CD4-positive, alpha-beta T cell treated with Interleukin-6 at 100 ng/mL for 8 hours (primary cell): ENCODE results near the gene MGAT5.

ENCODE experiments used
- DNase-seq: peaks from one replicate; pipeline ENCODE4 v3.0.0-alpha.2; 2020; ENCODE audit warnings: mixed read lengths, low spot score

The MGAT5 gene, protein sequence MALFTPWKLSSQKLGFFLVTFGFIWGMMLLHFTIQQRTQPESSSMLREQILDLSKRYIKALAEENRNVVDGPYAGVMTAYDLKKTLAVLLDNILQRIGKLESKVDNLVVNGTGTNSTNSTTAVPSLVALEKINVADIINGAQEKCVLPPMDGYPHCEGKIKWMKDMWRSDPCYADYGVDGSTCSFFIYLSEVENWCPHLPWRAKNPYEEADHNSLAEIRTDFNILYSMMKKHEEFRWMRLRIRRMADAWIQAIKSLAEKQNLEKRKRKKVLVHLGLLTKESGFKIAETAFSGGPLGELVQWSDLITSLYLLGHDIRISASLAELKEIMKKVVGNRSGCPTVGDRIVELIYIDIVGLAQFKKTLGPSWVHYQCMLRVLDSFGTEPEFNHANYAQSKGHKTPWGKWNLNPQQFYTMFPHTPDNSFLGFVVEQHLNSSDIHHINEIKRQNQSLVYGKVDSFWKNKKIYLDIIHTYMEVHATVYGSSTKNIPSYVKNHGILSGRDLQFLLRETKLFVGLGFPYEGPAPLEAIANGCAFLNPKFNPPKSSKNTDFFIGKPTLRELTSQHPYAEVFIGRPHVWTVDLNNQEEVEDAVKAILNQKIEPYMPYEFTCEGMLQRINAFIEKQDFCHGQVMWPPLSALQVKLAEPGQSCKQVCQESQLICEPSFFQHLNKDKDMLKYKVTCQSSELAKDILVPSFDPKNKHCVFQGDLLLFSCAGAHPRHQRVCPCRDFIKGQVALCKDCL

DNA sequence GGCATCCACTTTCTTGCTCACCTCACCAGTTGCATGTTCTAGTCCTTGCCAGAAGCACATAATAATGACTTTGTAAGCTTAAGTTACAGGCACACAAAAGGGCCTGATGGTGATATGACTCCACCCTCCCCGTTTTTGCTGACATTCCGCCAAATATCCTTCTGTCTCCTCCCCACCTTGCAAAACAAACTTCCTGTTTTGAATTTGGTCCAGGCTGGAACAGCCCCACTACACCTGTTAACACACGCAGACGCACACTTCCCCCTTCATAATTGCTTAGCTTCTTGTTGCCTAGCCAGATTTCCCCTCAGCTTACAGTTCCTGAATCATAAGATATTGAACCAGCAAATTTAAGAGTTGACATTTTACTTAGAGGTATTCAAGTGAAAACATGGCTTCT lies at the start of gene MGAT5:
TSS of gene MGAT5 (plus strand) at position 269 of the 400 bp plus-strand sequence. CDS start 332 bp downstream, outside the sequence.
- no peak for DNase-seq

DNA sequence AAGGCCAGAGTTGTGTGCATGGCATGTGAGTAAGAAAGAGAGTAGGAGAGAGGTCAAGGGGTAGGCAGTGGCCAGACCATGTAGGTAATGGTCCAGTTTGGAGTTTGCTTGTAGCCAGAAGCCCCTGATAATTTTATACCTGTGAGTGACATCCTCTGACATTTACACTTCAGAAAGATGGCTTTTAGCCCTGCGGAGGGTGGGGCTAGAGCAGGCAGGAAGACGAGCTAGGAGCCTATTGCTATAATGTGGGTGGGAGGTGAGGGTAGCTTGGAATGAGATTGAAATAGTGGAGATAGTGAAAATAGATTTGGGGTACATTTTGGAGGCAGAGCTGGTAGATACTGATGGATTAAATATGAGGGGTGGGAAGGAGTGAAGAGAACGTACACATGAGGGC lies 48.8 kb upstream of the MGAT5 start:
- DNase-seq = no peak

DNA sequence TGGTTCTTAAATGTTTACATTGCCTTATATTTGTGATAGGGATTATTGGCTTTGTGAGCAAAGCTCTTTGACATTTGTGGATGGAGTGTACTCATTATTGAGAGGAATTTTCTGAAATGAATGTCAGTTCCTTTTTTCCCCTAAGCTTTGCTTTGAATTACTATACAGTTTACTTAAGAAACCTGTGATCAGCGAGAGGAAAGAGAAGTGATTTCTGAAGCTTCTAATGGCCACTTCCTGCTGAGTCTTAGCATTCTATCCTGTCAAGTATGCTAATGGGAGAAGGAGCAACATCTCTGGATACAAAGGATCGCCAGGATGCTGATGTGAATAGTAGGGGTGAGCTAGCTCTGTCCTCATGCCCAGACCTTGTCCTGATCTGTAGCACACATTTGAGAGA lies 47.8 kb upstream of the MGAT5 start:
- DNase-seq = no peak

DNA sequence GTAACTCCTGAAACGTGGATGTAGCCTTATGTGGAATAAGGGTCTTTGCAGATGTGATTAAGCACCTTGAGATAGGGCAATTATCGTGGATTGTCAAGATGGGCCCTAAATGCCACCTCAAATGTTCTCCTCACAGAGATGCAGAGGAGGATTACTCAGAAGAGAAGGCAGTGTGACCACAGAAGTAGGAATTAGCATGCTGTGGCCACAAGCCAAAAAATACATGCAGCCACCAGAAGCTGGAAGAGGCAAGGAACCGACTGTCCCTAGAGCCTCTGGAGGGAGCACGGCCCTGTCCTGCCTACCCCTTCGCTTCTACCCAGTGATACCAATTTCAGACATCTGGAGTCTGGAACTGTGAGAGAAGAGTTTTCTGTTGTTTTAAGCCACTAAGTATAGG lies 47.3 kb upstream of the MGAT5 start:
- DNase-seq = no peak

DNA sequence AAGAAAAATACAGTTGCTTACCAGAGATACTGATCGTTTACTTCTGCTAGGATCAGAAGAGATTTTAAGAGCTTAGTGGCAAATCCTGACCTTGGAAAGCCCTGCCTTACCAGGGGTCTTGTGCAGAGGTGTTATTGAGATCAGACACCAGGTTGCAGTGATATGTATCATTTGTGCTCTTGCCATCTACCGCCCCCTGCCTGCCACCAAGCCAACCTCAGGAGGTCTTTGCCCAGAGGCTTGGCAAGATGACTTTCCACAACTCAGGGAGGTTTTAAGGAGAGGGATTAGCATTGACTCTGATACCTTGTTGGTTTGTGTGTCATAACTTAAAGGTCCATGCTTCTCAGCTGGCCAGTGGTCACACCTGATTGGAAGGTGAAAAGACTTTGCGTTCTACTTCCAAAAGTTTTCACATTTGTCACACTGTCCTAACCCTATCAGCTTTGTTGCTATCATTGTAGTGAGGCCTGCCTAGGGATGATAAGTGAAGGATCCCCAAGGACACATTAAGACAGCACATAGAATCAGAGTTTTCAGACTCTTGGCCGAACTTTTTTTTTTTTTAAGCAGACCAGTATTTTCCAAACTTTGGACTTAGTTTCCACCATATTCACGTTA lies 46.2 kb upstream of the MGAT5 start:
- peak; percentile 60 for DNase-seq

DNA sequence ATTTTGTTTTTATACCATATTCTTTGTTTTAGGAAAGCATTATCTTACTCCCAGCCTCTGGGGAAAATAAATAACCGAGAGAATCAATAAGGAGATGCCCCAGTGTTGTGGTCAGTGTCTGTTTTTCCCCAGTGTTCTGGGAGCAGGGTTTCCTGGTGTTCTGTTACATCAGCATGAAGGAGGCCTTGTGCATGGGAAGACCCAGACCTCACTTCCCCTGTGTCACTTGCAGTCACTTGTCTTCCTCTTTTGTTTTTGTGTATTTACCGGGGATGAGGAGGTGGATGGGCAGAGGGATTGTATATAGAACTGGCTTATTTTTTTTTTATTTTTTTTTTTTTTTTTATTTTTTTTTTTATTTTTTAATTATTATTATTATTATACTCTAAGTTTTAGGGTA lies 45.0 kb upstream of the MGAT5 start:
- DNase-seq = no peak

DNA sequence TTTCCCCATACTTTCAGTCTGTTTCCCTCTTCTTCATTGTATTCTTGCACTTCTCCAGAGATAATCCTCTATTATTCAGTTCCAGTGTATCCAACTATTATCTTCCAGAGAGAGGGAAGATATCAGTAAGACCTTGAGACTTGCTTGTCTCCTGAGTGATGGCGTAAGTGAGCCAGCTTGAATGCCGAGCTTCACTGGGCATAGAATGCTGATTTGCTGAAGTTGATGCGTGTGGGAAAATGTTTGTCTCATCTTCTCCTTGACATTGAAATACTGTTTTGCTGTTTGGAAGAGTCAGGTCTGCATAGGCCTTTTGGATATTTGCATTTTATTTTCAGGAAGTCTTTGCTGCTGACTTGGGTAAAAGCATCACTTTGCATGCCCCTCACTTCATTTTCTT lies 41.1 kb upstream of the MGAT5 start:
- DNase-seq = no peak

DNA sequence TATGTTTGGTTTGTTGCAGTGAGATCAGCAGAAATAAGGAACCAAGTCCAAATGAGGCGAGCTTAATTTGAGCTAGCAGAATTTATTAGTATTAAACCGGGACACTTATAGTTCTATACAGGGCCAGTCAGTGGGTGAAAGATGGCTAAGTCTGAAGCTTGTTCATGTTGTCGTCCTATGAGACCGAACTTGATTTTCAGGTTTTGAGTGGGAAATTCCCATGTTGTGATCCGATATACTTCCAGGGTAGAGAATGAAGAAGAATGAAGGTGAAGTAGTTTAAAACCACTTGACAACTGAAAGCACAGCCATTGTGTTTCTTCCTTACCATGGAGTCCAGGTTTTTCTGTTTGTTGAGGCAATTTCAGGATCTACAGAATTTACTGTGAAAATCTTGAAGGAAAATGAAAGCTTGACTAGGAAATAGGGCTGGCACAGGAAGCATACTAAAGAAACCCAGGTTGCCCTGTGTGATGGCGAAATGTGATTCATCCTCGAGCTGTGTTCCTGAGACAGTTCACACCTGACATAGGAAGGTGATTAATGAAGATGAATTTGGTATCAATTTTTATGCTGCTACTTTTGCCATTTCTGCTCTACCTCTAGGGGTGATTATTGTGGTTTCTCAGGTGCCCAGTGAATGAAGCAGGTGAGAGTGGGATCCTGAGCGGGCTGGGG lies 37.6 kb upstream of the MGAT5 start:
- DNase-seq = no peak

DNA sequence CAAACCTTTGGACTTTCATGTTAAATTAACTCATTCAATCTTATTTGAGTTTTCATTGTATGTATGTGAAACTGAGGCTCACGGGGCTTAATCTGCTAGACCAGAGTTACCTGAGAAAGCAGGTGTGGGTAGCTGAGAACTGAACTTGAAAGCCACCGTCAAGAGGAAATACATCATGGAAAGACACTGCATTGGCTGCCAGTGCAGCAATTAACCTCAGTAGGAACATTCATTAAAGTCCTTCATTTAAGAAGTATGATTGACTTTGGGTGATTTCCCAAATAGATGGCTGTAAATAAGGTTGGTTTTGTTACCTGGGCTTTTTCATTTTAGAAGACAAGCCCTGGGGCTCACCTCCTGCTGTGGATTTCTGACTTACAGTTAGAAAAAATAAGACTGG lies 36.5 kb upstream of the MGAT5 start:
- peak; percentile 33 for DNase-seq

DNA sequence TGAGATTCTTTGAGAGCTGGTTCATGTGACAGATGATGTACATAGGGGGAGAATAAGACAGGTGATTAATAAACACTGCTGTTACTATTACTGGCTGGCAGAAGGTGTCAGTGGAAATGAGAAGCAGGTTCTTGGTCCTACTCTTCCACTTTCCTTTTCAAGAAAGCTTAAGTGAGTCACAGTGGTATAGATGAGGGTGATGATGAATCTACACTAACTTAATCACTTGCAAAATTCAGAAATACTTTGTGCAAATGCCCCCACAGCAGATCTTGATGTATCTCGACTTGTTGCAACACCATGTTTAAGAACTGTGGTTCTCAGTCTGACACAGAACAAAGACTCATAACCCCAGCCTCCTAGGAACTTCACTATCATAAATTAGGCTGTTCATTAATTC lies 35.9 kb upstream of the MGAT5 start:
- DNase-seq = peak; percentile 43

DNA sequence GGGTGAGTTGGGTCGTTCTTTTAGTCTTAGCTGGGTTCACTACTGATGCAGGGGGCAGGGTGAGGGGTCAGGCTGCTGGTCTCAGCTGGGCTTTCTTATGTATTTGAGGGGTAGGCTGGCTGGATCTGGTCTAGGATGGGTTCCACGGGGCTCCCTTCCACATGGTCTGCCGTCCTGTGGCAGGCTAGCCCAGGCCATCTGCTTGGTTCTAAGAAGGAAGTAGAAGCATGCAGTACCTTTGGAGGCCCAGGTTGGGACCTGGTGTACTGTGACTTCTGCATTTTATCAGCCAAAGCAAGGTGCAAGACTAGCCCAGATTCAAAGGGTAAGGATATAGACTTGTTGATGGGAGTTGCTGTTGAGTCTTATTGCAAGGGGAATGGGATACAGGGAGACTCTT lies 35.5 kb upstream of the MGAT5 start:
- DNase-seq = no peak

DNA sequence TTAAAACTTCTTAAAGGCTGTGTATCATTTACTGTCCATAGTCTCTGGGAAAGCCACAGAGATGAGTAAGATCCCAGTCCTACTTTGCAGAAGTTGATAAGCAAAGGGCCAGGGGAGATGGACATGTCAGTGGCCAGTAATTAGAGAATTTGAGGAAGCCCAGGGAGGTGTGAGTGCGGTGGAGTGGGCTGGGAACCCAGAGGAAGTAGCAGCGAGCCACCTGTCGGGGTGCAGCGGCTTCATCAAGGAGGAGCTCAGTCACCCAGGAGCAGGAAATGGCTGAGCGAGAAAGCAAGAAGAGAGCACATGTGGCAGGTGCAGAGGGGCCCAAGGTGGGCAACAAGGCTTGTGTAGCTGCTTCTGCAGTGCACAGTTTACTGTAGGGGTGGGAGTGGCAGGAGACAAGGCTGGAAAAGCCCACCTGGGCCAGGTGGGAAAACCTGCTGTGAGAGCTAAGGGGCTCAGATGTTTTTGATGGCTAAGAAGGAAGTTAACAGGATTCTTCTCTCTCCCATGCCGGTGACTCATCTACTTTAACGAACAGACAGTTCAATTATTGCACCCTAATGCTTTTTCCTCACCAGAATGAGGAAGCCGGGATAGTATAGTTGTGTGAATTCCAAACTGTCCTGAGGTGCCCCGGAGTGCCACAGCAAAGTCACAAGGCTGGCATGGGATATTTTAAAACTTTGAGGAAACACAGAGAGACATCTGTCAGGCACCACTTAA lies 34.8 kb upstream of the MGAT5 start:
- peak; percentile 55 for DNase-seq

DNA sequence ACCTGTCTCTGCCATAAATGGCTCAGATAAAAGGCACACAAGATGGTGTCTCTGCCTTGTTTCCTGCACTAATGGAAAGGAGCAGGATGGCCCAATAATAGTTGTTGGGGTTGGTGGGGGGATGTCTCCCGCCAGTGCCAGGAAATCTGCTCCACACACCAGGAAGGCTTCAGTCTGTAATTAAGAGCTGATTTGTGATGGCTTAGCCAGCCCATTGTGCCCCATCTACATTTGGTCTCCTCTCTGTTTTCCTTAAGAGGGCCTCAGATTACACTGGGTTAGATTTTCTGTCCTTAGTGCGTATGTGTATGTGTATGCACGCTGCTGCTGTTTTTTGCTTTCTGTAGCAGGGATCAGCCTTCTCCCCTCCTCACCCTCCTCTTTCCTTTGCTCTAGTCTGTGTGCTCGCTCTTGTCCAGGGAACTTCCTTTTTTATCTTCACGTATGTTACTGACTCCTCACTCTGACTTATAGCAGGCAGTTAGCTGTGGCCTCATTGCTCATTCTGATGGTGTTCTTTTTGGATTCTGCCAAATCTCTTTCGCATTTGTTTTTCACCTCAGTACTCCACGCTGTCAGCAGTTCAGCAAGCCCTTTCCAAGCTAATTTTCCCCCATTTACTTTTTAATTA lies 33.4 kb upstream of the MGAT5 start:
- no peak for DNase-seq

DNA sequence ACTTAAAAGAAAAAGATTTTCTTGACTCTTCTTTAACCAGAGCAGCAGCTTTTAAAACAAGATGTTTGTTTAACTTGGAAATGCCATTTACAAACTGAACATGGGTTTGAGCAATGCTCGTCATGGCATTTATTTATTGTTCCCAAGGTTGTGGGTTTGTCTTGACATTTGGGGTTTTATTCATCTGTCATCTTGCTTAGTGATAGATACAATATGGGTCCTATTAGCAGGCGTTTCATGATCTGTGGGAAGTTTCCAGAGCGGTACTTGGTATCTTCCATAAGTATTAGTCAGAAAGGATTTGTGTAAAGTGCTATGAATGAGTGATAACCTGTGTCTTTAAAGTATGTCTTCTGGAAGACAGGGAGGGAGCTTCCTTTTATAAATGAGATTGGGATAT lies 29.9 kb upstream of the MGAT5 start:
- DNase-seq = no peak

DNA sequence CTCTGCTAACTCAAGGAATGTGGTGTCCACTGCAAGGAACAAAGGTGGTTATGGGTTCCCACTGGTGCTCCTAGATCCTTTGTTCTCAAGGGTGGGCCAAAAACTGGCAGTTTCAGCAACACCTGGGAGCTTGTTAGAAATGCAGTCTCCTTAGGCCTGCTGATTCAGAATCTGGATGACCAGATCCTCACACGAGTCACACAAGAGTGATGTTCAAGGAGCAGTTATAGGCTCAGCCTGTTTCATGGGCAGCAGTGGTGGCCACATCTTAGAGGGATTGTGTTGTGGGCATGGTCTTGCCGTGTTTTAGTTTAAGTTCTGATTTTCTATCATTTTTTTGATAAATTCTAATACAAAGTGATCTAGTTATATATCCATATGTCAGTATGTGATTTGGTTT lies 28.7 kb upstream of the MGAT5 start:
- DNase-seq = no peak

DNA sequence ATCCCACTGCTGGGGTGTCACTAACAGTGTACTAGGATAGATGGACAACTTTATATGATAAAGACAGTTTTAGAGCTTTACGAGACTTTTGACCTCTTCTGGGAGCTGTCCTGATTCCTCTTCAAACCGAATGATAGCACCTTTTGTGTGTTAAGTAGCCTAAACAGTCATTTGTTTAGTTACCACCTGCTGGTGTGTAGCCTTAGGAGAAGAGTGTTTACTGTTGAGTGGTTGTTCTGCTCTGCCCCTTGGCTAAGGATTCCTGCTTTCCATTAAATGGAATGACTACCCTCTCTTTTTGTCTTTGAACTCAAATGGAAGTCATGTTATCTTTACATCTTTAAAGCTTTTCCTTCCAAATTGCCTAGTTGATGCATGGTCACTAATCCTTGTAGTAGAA lies 28.0 kb upstream of the MGAT5 start:
- no peak for DNase-seq

DNA sequence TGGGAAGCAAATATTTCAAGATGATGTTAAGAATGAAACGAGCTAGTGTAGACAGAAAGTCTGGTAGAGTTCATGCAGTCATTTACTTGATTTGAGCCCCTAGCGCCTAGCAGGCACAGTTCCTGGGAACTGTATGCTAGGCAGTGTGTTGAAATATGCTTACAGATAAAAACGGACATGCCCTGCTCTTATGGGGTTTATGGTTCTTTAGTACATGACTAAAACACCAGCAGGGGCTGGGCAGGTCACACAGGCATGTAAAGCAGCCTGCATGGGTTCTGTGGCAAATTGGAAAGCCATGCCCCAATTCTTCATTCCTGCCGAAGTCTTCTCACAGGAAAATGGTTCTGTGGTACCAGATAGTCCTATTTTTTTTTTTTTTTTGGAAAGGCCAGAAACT lies 27.3 kb upstream of the MGAT5 start:
- no peak for DNase-seq

DNA sequence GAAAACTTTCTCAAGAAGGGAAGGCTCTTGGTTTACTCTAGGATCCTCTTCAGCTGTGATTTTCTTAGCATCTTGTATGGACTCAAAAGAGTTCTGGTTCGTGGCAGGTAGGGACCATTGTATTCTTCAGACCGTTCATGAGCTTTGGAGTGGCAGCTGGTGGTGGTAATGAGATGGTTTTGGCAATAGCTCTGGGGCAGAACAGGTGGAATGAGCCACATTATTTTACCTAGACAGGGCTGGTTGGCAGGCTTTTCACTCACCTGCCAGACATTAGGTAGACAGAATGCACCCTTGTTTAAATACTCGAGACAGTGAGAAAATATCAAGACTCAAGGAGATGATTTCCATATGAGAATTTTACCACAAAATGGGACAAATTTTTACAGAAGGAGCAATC lies 26.2 kb upstream of the MGAT5 start:
- DNase-seq = no peak

DNA sequence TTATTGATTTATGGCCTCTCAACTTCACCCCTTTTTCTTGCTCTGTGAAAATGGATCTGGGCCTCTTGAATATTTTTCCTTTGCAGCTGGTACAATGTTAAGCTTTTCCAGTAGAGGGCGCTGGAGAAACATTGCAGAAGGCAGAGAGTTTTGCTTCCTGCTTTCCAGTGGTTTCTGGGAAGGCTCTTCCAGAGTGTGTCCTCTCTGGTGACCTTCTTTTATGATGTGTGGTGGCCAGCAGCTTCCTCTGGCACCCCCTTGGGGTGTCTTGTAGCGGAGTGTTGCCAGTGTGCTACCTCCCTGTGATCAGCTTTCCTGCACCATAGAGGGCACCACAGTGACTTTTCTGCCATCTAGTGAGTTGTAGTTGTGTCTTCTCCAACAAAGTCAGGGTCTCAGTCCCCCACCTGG lies 25.4 kb upstream of the MGAT5 start:
- DNase-seq = no peak

DNA sequence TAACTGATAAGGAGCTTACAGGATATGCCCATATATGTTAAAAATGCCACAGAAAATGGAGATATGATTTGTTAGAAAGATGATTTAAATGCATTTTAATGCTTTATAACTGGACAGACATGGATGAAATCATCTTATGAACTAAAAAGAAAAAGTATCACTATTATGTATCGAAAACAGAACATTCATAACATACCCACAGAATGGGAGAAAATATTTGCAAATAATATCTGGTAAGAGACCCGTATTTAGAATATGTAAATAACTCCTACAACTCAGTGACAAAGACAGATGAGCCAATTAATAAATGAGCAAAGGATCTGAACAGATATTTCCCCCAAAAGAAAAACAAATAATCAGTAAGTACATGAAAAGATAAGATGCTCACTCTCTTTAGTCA lies 24.3 kb upstream of the MGAT5 start:
- DNase-seq = no peak

DNA sequence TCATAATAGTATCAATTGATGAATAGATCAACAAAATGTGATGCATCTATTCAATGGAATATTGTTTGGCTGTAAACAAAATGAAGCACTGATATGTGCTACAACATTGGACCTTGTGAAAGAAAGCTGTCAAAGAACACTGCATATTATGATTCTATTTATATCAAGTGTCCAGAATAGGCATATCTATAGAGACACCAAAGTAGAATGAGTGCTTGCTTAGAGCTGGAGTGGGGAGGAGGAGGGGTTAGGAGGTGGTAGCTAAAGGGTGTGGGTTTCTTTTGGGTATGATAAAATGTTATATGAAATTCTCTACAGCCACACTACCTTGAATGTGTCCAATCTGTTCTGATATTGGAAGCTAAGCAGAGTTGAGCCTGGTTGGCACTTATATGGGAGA lies 23.0 kb upstream of the MGAT5 start:
- no peak for DNase-seq
